ENCODE data around the gene RFC3. TPM values are rescaled to one million over a fixed set of nuclear protein-coding genes. Genes with fewer than 3 reads are reported as not detected.
A peak's percentile ranks its signal among the peaks of the same experiment; 100 is the strongest.

RFC3 gene
- total and polyA plus RNA-seq, 9 of the 15 experiments (the other 6 are each of a cell fraction or from before 2014, with no cell fraction given): 31.3 to 94.0 (median 54.0) TPM

DNA sequence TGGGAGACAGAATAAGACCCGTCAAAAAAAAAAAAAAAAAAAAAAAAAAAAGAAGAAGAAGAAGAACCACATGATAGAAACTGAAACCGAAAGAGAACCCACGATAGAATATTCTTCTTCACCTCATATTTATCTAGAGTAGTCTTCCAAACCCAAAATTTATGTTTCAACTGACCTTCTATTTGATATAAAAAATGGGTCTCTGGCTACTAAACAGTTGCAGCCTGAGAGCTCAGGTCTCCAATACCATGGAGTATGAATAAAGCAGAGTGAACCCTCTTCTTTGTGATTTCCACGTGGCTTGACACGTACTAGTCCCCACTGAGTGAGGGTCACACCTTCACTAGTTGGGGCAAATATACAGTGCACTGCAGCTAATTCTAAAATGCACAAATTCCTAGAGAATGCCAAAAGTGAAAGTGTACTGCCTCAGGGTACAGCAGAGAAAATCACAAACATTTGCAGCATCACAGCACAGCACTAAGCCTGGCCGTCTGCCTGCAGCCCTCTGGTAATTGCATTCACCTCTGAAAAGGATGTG, 30.8 kb upstream of the RFC3 start:
- no peak overlapping the region for H3K9ac ChIP-seq (ENCODE audit: insufficient read depth in 1 of 2, low read depth in 2 of 2, low read length in 2 of 2)
- no peaks in the 10 kb centered on the region for H4K20me1 ChIP-seq (replicated peaks; ENCODE audit: control insufficient read depth, insufficient read depth, low read length)
- H3K36me3 ChIP-seq (ENCODE audit: control insufficient read depth, insufficient read depth, low read length): no peaks in the 10 kb centered on the region
- intact Hi-C loops (cut with micrococcal nuclease) (no loop called here), in situ Hi-C loops (cut with MboI) (no loop called here)
- no TSS peak for BruUV-seq (replicated peaks)
- no peak overlapping the region for H3K27ac ChIP-seq (ENCODE audit: extremely low read depth, low read depth, low read length)
- no peak for FAIRE-seq
- TF ChIP-seq LEF1 (IDR thresholded peaks at IDR 0.05) (no peak), ZNF347 (CRISPR knock-in tag; IDR thresholded peaks at IDR 0.05; ENCODE audit: low read depth) (no peak), L3MBTL2 (IDR thresholded peaks at IDR 0.05) (peak; percentile 21; the same call in 1 of the 2 replicates)
- POLR2A ChIA-PET: interaction anchor here (0.6 kb wide), 1 partner anchor 324 kb away, joined by 3 read pairs; no protein-coding TSS in a partner anchor
- H3K4me3 ChIP-seq: 0 out of 2 replicates have a peak overlapping the region, but pooled peaks have one; percentile 19
- 0% methylated on average over 4 of the region's 6 CpGs for WGBS (ENCODE audit: insufficient coverage, low coverage, missing lambda C conversion rate)
- CTCF ChIA-PET (ENCODE audit: low intra/inter-chr PET ratio): no interaction called here
- H3K9me1 ChIP-seq (ENCODE audit: control insufficient read depth, insufficient read depth, low read length): no peaks in the 10 kb centered on the region
- peak overlapping the region; percentile 83 for H2AFZ ChIP-seq (ENCODE audit: low read depth, low read length)
- no peaks in the 10 kb centered on the region for H3K4me1 ChIP-seq (replicated peaks in 1 of 2; ENCODE audit: control insufficient read depth in 2 of 2, insufficient read depth in 2 of 2, low read length in 2 of 2)
- DNase-seq (ENCODE audit: extremely low read depth in 1 of 4, low spot score in 3 of 4): no peak
- H3K9me3 ChIP-seq (replicated peaks; ENCODE audit: control insufficient read depth, insufficient read depth, low read depth, low read length): no peaks in the 10 kb centered on the region
- no peaks in the 10 kb centered on the region for H3K27me3 ChIP-seq (ENCODE audit: control insufficient read depth in 2 of 2, insufficient read depth in 2 of 2, low read length in 2 of 2)
- peak overlapping the region; percentile 68 for H3K4me2 ChIP-seq (ENCODE audit: insufficient read depth, low read length)
- H3K79me2 ChIP-seq (ENCODE audit: control insufficient read depth, insufficient read depth, low read length): no peaks in the 10 kb centered on the region
- peak; percentile 61 for ATAC-seq

GRCh38 chr13:33789066-33789606, 28.8 kb upstream of the RFC3 start:
- H3K4me2 ChIP-seq (ENCODE audit: insufficient read depth, low read length): no peak overlapping the region
- H3K4me3 ChIP-seq: no peak overlapping the region
- TF ChIP-seq TEAD2 (tag; IDR thresholded peaks at IDR 0.05): no peak
- no peak for TF ChIP-seq CBFB (CRISPR knock-in tag; IDR thresholded peaks at IDR 0.05)
- no peak for TF ChIP-seq CBFA2T3 (IDR thresholded peaks at IDR 0.05)
- TF ChIP-seq MAFK (IDR thresholded peaks at IDR 0.05; ENCODE audit: low read length): no peak
- no peak for TF ChIP-seq ETV1 (tag; conservative IDR thresholded peaks at IDR 0.05; ENCODE audit: low read depth)
- no peak for TF ChIP-seq ZNF511 (CRISPR knock-in tag; IDR thresholded peaks at IDR 0.05)
- TF ChIP-seq, protein P1, sequence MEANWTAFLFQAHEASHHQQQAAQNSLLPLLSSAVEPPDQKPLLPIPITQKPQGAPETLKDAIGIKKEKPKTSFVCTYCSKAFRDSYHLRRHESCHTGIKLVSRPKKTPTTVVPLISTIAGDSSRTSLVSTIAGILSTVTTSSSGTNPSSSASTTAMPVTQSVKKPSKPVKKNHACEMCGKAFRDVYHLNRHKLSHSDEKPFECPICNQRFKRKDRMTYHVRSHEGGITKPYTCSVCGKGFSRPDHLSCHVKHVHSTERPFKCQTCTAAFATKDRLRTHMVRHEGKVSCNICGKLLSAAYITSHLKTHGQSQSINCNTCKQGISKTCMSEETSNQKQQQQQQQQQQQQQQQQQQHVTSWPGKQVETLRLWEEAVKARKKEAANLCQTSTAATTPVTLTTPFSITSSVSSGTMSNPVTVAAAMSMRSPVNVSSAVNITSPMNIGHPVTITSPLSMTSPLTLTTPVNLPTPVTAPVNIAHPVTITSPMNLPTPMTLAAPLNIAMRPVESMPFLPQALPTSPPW (CRISPR knock-in tag; IDR thresholded peaks at IDR 0.05): no peak
- no peak for TF ChIP-seq SMARCC2 (IDR thresholded peaks at IDR 0.05; ENCODE audit: low read depth)
- ATAC-seq: no peak
- WGBS (ENCODE audit: insufficient coverage, low coverage, missing lambda C conversion rate): 0% methylated on average over 1 of the region's 1 CpG
- no peaks in the 10 kb centered on the region for H3K9me3 ChIP-seq (replicated peaks; ENCODE audit: control insufficient read depth, insufficient read depth, low read depth, low read length)
- no peaks in the 10 kb centered on the region for H4K20me1 ChIP-seq (replicated peaks; ENCODE audit: control insufficient read depth, insufficient read depth, low read length)
- ChIA-PET CTCF (ENCODE audit: low intra/inter-chr PET ratio) (no interaction called here), POLR2A (no interaction called here)
- intact Hi-C loops (cut with micrococcal nuclease): no loop called here
- in situ Hi-C loops (cut with MboI): no loop called here
- H3K4me1 ChIP-seq (replicated peaks in 1 of 2; ENCODE audit: control insufficient read depth in 2 of 2, insufficient read depth in 2 of 2, low read length in 2 of 2): no peaks in the 10 kb centered on the region
- H3K27me3 ChIP-seq (ENCODE audit: control insufficient read depth in 2 of 2, insufficient read depth in 2 of 2, low read length in 2 of 2): no peaks in the 10 kb centered on the region
- H3K36me3 ChIP-seq (ENCODE audit: control insufficient read depth, insufficient read depth, low read length): no peaks in the 10 kb centered on the region
- H3K27ac ChIP-seq (ENCODE audit: extremely low read depth, low read depth, low read length): no peak overlapping the region
- DNase-seq (ENCODE audit: extremely low read depth in 1 of 4, low spot score in 3 of 4): no peak
- H3K9me1 ChIP-seq (ENCODE audit: control insufficient read depth, insufficient read depth, low read length): no peaks in the 10 kb centered on the region
- no peaks in the 10 kb centered on the region for H3K79me2 ChIP-seq (ENCODE audit: control insufficient read depth, insufficient read depth, low read length)
- no peak for FAIRE-seq
- no peak overlapping the region for H2AFZ ChIP-seq (ENCODE audit: low read depth, low read length)
- H3K9ac ChIP-seq (ENCODE audit: insufficient read depth in 1 of 2, low read depth in 2 of 2, low read length in 2 of 2): no peak overlapping the region
- BruUV-seq (replicated peaks): no TSS peak
